Measurements from ENCODE around the gene AVEN. TPM values are rescaled to one million over a fixed set of nuclear protein-coding genes. Genes with fewer than 3 reads are reported as not detected.

AVEN gene
- total and polyA plus RNA-seq, 9 of the 15 experiments (the other 6 are each of a cell fraction or from before 2014, with no cell fraction given): 1.5 to 6.4 (median 4.7) TPM

DNA sequence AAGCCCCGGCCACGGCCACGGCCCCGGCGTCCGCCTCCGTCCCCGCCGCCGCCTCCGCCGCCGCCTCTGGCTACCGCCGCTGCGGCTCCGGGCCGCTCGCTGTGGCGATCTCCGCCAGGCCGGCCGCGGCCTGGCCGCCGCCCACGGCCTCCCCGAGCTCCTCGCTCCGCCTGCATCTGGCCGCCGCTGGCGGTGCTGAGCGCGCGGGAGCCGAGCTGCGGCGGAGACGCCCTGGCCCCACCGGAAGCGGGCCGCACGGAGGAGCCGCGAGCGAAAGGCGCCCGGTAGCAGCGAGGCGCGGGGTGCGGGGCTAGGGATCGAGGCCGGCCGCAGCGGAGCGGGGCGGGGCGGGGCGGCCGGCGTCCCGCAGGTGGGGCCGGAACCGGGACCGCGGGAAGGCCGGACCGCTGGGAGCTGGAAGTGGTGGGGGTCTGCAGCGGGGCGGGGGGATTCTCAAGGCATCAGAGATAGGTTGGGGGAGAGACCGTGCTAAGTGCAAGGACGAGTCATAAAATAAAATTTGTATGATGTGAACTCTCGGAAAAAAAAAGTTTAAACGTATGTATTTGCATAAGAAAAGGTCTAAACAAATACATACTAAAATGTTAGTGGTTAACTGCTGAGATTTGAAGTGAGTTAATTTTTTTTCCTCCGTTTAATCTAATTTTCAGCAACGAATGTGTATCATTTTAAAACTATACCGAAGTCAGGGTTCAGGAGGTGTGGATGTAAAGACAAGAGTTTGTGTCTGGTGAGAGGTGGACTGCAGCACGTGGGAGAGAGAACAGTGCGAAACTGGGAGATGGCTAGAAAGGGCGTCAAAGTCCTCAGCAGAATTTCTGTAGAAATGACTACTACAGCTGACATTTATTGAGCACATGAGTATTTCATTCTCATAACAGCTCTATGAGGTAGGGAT is at the start of gene AVEN (continued):
- TF ChIP-seq, protein P1, sequence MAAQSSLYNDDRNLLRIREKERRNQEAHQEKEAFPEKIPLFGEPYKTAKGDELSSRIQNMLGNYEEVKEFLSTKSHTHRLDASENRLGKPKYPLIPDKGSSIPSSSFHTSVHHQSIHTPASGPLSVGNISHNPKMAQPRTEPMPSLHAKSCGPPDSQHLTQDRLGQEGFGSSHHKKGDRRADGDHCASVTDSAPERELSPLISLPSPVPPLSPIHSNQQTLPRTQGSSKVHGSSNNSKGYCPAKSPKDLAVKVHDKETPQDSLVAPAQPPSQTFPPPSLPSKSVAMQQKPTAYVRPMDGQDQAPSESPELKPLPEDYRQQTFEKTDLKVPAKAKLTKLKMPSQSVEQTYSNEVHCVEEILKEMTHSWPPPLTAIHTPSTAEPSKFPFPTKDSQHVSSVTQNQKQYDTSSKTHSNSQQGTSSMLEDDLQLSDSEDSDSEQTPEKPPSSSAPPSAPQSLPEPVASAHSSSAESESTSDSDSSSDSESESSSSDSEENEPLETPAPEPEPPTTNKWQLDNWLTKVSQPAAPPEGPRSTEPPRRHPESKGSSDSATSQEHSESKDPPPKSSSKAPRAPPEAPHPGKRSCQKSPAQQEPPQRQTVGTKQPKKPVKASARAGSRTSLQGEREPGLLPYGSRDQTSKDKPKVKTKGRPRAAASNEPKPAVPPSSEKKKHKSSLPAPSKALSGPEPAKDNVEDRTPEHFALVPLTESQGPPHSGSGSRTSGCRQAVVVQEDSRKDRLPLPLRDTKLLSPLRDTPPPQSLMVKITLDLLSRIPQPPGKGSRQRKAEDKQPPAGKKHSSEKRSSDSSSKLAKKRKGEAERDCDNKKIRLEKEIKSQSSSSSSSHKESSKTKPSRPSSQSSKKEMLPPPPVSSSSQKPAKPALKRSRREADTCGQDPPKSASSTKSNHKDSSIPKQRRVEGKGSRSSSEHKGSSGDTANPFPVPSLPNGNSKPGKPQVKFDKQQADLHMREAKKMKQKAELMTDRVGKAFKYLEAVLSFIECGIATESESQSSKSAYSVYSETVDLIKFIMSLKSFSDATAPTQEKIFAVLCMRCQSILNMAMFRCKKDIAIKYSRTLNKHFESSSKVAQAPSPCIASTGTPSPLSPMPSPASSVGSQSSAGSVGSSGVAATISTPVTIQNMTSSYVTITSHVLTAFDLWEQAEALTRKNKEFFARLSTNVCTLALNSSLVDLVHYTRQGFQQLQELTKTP (IDR thresholded peaks at IDR 0.05; ENCODE audit: low read depth in 1 of 2, partially characterized antibody in 2 of 2): no peak
- no peak for TF ChIP-seq ZNF707 (CRISPR knock-in tag; conservative IDR thresholded peaks at IDR 0.05)
- TF ChIP-seq SRSF1 (IDR thresholded peaks at IDR 0.05; ENCODE audit: low read depth, low read length): no peak
- no peak for TF ChIP-seq MLLT1 (IDR thresholded peaks at IDR 0.05)
- no peak for TF ChIP-seq CBX5 (IDR thresholded peaks at IDR 0.05; ENCODE audit: borderline replicate concordance, low read depth)
- peak; percentile 19 for TF ChIP-seq ZFP36 (IDR thresholded peaks at IDR 0.05; ENCODE audit: low read depth, low read length, partially characterized antibody)
- no peak for TF ChIP-seq USF2 (CRISPR knock-in tag; IDR thresholded peaks at IDR 0.05)
- no peak; the same call in 1 of the 2 replicates for TF ChIP-seq ZNF232 (CRISPR knock-in tag; IDR thresholded peaks at IDR 0.05)
- TF ChIP-seq, protein P2, sequence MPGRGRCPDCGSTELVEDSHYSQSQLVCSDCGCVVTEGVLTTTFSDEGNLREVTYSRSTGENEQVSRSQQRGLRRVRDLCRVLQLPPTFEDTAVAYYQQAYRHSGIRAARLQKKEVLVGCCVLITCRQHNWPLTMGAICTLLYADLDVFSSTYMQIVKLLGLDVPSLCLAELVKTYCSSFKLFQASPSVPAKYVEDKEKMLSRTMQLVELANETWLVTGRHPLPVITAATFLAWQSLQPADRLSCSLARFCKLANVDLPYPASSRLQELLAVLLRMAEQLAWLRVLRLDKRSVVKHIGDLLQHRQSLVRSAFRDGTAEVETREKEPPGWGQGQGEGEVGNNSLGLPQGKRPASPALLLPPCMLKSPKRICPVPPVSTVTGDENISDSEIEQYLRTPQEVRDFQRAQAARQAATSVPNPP (IDR thresholded peaks at IDR 0.05; ENCODE audit: borderline replicate concordance, insufficient read depth, insufficient read length): no peak
- 0 out of 4 replicates have a peak, but pooled peaks of 1 of the 2 experiments have one; percentile 37 for TF ChIP-seq NONO (IDR thresholded peaks at IDR 0.05; ENCODE audit: low read depth in 2 of 2, low read length in 1 of 2)
- TF ChIP-seq KLF16 (IDR thresholded peaks at IDR 0.05): no peak
- peak; percentile 52 for TF ChIP-seq L3MBTL2 (IDR thresholded peaks at IDR 0.05)
- TF ChIP-seq TFAM (CRISPR knock-in tag; conservative IDR thresholded peaks at IDR 0.05): no peak
- TF ChIP-seq E2F1 (CRISPR knock-in tag; IDR thresholded peaks at IDR 0.05): no peak
- TF ChIP-seq NFXL1 (CRISPR knock-in tag; IDR thresholded peaks at IDR 0.05): no peak
- TF ChIP-seq GABPA (tag; conservative IDR thresholded peaks at IDR 0.05; ENCODE audit: low read depth): peak; percentile 82
- TF ChIP-seq SRSF3 (IDR thresholded peaks at IDR 0.05; ENCODE audit: insufficient read depth, low read length): no peak
